Skin epidermis (tissue), 12 donors: ENCODE measurements around the gene SHB.

Experiments
- H3K27ac ChIP-seq, 21 experiments: fragments of 200-600 bp; sonication (generic) in 11 of 21; one replicate each; pipeline ENCODE4 v1.5.0; 2020; ENCODE audit warnings: mild to moderate bottlenecking in 3 of 21, inconsistent platforms in 2 of 21, moderate library complexity in 2 of 21
- H3K4me3 ChIP-seq, 7 experiments: fragments of 200-600 bp; sonication (generic) in 2 of 7; one replicate each; pipeline ENCODE4 v1.5.0; 2020; ENCODE audit warnings: inconsistent platforms in 2 of 7, mild to moderate bottlenecking in 2 of 7, moderate library complexity in 1 of 7

Gene SHB

GRCh38 chr9:38089387-38090165 lies 20.5 kb upstream of the SHB start:
- Histone ChIP-seq H3K4me3 (no peak overlapping the region), H3K27ac (no peak overlapping the region)

GRCh38 chr9:38088006-38088925 lies 19.2 kb upstream of the SHB start:
- Histone ChIP-seq H3K4me3 (no peak overlapping the region), H3K27ac (no peak overlapping the region)

DNA sequence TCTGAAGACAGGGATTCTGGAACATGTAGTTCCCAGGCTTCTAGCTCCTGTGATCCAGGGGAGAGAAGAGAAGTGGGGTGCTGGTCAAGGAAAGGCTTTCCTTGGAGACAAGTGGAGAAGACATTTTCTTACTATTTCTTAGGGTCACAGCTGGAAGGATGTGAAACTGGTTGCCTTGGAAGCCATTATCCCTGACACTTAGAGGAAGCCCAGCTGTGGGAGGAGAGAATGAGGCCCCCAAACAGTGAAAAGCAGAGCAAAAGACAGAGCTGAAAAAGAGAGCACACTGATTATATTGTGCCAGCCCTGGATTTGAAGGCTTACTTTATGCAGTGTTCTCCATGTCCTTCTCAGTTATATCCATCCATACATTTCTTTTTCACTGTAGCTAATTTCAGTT lies 17.5 kb upstream of the SHB start:
- H3K27ac ChIP-seq = no peak overlapping the region
- H3K4me3 ChIP-seq = no peak overlapping the region

GRCh38 chr9:38085308-38085707 lies 16.3 kb upstream of the SHB start:
- H3K27ac ChIP-seq = no peak overlapping the region
- no peak overlapping the region for H3K4me3 ChIP-seq

DNA sequence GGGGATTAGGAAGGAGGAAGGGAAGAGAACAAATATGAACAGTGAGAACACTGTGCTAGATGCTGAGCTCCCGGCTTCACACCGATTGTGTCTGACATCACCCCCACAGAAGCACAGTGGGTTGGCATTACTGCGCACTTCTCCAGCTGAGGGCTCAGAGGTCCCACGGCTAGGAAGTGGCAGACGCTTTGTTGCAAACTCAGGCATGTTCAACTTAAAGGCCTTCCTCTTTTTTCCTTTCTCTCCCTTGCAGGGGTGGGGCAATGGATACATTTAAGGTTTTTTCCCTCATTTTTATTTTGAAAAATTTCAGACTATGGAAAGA lies 15.5 kb upstream of the SHB start:
- Histone ChIP-seq H3K4me3 (no peak overlapping the region), H3K27ac (no peak overlapping the region)

DNA sequence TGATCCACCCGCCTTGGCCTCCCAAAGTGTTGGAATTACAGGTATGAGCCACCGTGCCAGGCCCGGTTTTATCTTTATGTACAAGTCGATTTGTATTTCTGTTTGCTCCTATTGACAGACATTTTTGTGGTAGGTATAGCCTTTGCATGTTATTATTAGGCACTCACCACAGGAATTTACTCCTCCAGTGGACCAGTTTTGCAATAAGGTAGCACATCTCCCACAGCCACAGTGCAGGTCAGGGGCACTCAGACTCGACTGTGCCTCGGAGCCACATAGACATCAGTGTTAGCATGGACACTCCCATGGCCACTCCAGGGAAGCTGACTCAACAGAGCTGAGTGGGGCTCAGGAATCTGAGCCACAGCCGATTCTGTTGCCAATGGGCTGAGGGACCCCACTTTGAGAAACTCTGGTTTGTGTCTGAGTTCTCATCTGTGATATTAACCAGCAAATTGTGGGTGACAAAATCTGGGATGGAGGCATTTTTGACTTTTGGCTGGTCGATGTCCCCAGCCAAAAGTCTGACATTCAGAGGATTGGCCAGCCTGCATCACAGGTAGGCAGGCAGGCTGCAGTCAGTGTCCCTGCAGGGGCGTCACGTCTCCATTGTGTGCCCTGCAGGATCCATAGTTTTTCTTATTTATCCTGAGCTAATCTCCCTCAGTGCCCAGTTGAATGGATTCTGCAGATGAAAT lies 15.0 kb upstream of the SHB start:
- no peak overlapping the region for H3K4me3 ChIP-seq
- H3K27ac ChIP-seq = no peak overlapping the region

- no peak overlapping the region for H3K27ac ChIP-seq
- no peak overlapping the region for H3K4me3 ChIP-seq
Observed at GRCh38 chr9:38082446-38083287, 13.6 kb upstream of the SHB start.

- no peak overlapping the region for H3K27ac ChIP-seq
- H3K4me3 ChIP-seq = no peak overlapping the region
Observed at GRCh38 chr9:38081356-38082108, 12.5 kb upstream of the SHB start.

DNA sequence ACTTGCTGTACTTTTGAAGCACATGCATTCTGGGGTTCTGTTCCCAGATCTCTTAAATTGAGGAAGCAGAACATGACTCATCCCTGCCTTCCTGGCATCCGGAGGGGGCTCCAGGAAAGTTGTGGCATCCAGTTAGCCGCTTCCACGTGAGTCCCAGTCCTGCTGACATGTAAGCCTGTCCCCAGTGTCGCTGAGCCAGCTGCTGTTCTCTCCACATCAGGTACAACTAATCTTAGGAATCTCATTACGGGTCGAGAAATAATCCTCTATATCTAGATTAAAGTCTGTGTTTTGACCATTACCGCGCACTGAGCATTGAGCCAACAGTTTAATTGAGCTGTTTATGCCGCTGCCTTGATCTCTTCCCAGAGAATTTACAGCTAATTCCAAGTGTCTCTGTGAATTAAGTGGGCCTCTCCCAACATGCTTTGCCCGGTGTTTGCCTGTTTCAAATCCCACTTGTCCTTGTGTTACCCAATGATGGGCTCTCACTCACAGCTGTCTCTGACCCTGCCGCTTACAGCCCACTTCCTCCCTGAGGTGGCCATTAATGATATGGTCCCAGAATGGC lies 10.5 kb upstream of the SHB start:
- no peak overlapping the region for H3K4me3 ChIP-seq
- peak overlapping the region in 2 of 21 experiments; percentile 15 to 26 for H3K27ac ChIP-seq

DNA sequence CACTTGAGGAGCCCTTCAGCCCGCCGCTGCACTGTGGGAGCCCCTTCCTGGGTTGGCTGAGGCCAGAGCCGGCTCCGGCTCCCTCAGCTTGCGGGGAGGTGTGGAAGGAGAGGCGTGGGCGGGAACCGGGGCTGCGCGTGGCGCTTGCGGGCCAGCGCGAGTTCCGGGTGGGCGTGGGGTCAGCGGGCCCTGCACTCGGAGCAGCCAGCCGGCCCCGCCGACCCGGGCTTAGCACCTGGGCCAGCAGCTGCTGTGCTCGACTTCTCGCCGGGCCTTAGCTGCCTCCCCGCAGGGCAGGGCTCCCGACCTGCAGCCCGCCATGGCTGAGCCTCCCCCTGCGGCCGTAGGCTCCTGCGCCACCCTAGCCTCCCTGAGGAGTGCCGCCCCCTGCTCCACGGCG lies 6.2 kb upstream of the SHB start:
- Histone ChIP-seq H3K27ac (no peak overlapping the region), H3K4me3 (no peak overlapping the region)

DNA sequence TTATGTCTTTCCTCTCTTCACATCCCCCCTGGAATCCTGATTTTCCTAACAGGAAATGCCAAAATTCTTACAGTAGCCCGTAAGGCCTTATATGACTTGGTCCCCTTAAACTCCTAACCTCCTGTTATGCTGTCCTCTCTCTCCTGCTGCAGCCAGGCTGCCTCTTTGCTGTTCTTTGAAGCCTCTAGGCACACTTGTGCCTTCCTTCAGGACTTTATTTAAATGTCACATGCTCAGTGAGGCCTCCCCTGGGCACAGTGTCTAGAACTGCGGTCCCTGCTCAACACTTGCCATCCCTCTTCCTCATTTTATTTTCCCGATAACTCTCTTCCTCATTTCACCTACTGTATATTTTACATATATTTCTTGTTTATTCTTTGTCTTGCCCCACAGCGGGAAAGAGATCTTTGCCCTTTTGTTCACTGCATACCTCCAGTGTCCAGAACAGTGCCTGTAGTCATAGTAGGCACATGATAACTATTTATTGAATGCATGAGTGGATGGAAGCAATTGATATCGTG lies 5.5 kb upstream of the SHB start:
- Histone ChIP-seq H3K4me3 (no peak overlapping the region), H3K27ac (peak overlapping the region in 1 of 21 experiments; percentile 34)

GRCh38 chr9:38073882-38074281 lies 4.9 kb upstream of the SHB start:
- H3K4me3 ChIP-seq = no peak overlapping the region
- peak overlapping the region in 1 of 21 experiments; percentile 34 for H3K27ac ChIP-seq

- no peak overlapping the region for H3K27ac ChIP-seq
- no peak overlapping the region for H3K4me3 ChIP-seq
Observed at GRCh38 chr9:38071470-38072134, 2.6 kb upstream of the SHB start.

GRCh38 chr9:38067859-38068681 lies 957 bp downstream of the SHB start:
- peak overlapping the region; percentile 56 to 96 (median 88) for H3K27ac ChIP-seq
- H3K4me3 ChIP-seq = peak overlapping the region; percentile 72 to 91 (median 79)

GRCh38 chr9:38066914-38067858 lies 1.8 kb downstream of the SHB start:
- H3K4me3 ChIP-seq = peak overlapping the region; percentile 72 to 91 (median 79)
- peak overlapping the region in 20 of 21 experiments; percentile 56 to 96 (median 88) for H3K27ac ChIP-seq
